ENCODE measurements around the gene OTOA. TPM values are rescaled to one million over a fixed set of nuclear protein-coding genes. Genes with fewer than 3 reads are reported as not detected.
A peak's percentile ranks its signal among the peaks of the same experiment; 100 is the strongest.
"Not testable (repeated sequence)": the region's sequence is repeated elsewhere in the genome, so short reads cannot be mapped to it uniquely, and the experiment has no call there.

The OTOA gene
- polyA plus RNA-seq, 6 donors from 2014 or later = not detected

DNA sequence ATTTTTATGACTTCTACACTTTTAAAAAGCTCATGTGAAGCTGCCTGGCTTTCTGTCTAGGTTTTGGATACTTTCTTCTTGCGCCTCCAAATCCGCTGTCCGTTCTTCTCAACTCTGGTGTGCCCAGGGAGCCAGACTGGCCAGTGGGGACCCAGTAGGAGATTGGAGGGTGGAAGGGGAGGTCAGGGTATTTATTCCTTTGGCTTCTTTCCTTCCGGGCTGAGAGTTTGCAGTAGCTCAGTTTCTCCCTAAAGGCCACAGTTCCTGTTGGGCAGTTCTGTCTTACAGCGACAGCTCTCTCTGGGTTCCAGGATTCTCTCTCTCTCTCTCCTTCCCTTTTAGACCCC lies 109.4 kb downstream of the OTOA start:
- H3K4me1 Mint-ChIP-seq; H3K27me3 Mint-ChIP-seq; H3K9me3 Mint-ChIP-seq; H3K27ac Mint-ChIP-seq; DNase-seq; H3K4me3 Mint-ChIP-seq; ATAC-seq (ENCODE audit: low read depth in 2 of 2); H3K36me3 Mint-ChIP-seq: not testable (repeated sequence)

DNA sequence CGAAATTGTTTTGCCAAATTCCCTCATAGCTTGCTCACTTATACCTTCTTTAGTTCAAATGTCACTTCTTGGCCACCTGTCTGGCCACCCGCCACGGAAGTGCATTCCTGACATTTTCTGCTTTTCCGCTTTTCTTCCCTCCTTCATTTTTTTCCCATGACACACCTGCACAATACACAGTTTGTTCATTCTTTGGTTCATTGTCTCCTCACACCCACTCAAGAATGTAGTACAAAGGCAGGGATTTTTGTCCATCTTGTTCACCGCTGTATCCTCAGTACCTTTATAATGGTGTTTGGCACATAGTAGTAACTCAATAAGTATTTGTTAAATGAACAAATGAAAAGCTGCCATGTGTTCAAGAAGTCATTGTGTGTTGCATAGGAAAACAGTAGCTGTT lies 116.8 kb downstream of the OTOA start:
- DNase-seq; ATAC-seq (ENCODE audit: low read depth in 2 of 2); H3K9me3 Mint-ChIP-seq; H3K4me1 Mint-ChIP-seq; H3K4me3 Mint-ChIP-seq; H3K36me3 Mint-ChIP-seq; H3K27ac Mint-ChIP-seq; H3K27me3 Mint-ChIP-seq: not testable (repeated sequence)

DNA sequence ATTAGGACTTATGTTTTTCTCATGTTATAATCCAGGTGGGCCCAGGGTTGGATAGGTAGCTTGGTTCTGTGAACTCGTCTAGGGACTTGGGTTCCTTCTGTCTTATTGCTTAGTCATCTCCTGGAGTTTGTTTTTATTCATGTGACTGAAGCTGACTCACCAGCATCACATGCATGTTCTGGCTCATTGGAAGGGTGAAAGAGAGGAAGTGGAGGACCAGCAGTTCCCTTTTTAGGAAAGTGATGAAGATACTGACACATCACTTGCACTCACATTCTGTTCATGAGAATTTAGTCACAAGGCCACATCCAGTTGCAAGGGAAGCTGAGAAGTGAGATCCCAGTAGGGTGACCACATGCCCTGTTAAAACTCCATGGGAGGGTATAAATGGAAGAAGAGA lies 126.7 kb downstream of the OTOA start:
- not testable (repeated sequence) for H3K27ac Mint-ChIP-seq, H3K9me3 Mint-ChIP-seq, H3K27me3 Mint-ChIP-seq, H3K4me3 Mint-ChIP-seq, DNase-seq, H3K36me3 Mint-ChIP-seq, H3K4me1 Mint-ChIP-seq
- peak in 1 of 2 donors; percentile 72 for ATAC-seq (ENCODE audit: low read depth in 2 of 2)

DNA sequence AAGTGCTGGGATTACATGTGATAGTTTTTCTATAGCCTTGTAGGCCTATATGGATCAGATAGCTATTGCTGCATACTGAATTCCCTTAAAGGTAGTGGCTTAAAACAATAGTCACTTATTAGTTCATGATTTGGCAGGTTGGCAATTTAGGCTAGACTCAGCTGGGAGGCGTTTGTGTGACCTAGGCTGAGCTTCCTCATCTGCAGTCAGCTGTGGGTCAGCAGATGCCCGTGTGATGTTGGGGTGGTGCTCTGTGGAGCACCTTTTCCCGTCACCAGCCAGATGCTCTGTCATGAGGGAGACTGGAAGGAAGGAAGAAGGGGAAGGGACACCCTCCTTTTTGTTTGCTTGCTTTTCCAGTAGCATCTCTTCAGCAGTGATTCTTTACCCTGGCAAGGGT lies 129.5 kb downstream of the OTOA start:
- not testable (repeated sequence) for H3K4me1 Mint-ChIP-seq; H3K27ac Mint-ChIP-seq; ATAC-seq (ENCODE audit: low read depth in 2 of 2); H3K4me3 Mint-ChIP-seq; H3K36me3 Mint-ChIP-seq; DNase-seq; H3K27me3 Mint-ChIP-seq; H3K9me3 Mint-ChIP-seq

DNA sequence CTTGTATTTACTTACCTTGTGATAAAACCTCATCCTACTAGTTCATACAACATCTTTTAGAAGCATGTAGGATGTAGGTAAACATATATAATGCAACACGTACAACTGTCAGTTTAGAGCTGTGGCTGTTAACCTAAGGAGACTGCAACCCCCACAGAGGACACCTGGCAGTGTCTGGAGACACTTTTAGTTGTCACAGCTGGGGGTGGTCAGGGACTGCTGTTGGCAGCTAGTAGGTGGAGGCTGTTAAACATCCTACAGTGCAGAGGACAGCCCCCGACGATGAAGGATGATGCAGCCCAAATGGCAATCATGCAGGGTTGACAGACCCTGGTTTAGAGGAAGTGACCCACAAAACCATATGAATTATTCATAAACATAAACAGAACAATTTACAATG lies 134.8 kb downstream of the OTOA start:
- not testable (repeated sequence) for ATAC-seq (ENCODE audit: low read depth in 2 of 2); H3K9me3 Mint-ChIP-seq; H3K27ac Mint-ChIP-seq; H3K27me3 Mint-ChIP-seq; DNase-seq; H3K36me3 Mint-ChIP-seq; H3K4me3 Mint-ChIP-seq; H3K4me1 Mint-ChIP-seq

DNA sequence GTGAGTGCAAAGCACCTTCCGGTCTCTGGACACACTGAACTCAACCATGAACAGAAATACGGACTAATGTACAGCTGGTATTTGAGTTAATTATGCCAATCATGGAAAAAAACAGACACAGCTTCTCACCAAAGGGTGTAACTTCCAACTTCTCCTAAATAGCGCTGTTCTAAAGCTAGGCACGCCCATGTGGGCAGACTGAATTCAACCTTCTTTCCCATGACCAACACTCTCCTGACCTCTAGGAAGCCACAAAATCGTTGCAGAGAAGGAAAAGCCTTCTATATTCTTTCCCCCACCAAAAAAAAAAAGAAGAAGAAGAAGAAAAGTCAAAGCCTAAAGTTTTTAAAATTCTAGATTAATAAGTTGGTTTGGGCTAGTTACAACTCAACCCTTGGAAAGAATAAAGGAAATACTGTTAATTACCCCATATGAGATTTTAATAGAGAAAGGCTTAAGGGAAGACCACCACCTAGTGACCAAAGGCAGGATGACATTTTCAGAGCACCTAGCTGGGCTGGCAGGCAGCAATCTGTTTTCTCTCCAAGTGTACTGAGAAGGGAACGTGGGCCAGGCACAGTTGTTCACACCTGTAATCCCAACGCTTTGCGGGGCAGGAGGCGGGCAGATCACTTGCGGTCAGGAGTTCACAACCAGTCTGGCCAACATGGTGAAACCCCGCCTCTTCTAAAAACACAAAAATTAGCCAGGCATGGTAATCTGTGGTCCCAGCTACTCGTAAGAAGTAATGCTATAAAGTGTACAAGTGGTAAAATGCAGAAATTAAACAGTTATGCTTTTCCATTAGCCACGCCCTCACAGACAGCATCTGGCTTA lies 138.0 kb downstream of the OTOA start:
- H3K4me1 Mint-ChIP-seq, H3K36me3 Mint-ChIP-seq, H3K27me3 Mint-ChIP-seq, H3K4me3 Mint-ChIP-seq, H3K9me3 Mint-ChIP-seq: not testable (repeated sequence)
- ATAC-seq (ENCODE audit: low read depth in 2 of 2) = peak; percentile 45 to 50
- DNase-seq = peak; percentile 16
- H3K27ac Mint-ChIP-seq = peak overlapping the region in 1 of 6 donors; percentile 55

DNA sequence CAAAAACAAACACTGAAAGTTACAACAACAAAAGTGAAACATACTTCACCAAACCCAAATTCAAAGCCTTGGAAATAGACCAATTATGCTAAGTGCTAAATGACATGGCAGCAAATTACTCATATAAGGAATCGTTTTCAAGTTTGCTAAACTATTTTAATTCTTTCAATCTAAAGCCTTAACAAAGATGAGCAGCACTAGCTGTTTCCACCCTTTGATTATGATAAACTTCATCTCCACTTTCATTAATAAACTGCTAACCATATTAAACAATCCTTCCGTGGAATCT lies 138.6 kb downstream of the OTOA start:
- H3K4me1 Mint-ChIP-seq; ATAC-seq (ENCODE audit: low read depth in 2 of 2); H3K27me3 Mint-ChIP-seq; H3K4me3 Mint-ChIP-seq; H3K9me3 Mint-ChIP-seq; H3K27ac Mint-ChIP-seq; H3K36me3 Mint-ChIP-seq; DNase-seq: not testable (repeated sequence)

Other genes with a start within 250 kb of the OTOA start
- 100 to 1,000 TPM in 4 of 6 donors, 10 to 100 TPM in 2; 92.8 to 151 (median 110) TPM for gene METTL9, start 64.4 kb upstream of the OTOA start, polyA plus RNA-seq (ENCODE audit: low read depth in 6 of 6)
- gene IGSF6, start 11.4 kb upstream of the OTOA start, polyA plus RNA-seq (ENCODE audit: low read depth in 6 of 6) = 1 to 10 TPM in 2 of 6 donors, under 1 TPM in 4; 0.44 to 2.0 (median 0.66) TPM
- gene NPIPB4, start 193.8 kb downstream of the OTOA start, polyA plus RNA-seq (ENCODE audit: low read depth in 6 of 6) = 10 to 100 TPM in 2 of 6 donors, 1 to 10 TPM in 4; 2.9 to 32.8 (median 8.6) TPM

Measured in naive B cell (primary cell).